ENCODE results near the gene AFF2. TPM values are rescaled to one million over a fixed set of nuclear protein-coding genes. Genes with fewer than 3 reads are reported as not detected.

The AFF2 gene
- total RNA-seq, 4 donors from 2014 or later, result 0.09 to 2.5 (median 0.65) TPM

- no peaks in the 10 kb centered on the region for H3K4me1 ChIP-seq
- H3K4me3 ChIP-seq, result no peak overlapping the region
- intact Hi-C loops (cut with DNase I), result no loop called here
- peaks cover 0 to 17% (median 10%) of the 10 kb centered on the region in 3 donors for H3K9me3 ChIP-seq
- H3K27ac ChIP-seq, result no peak overlapping the region
- 32 to 50% methylated on average over 1 to 2 of the region's 2 CpGs for WGBS, 2 donors
- no peaks in the 10 kb centered on the region for H3K36me3 ChIP-seq
- DNase-seq, result no peak
- H3K27me3 ChIP-seq, result no peaks in the 10 kb centered on the region
- no peak for TF ChIP-seq CTCF (IDR thresholded peaks at IDR 0.05)
- TF ChIP-seq POLR2A (IDR thresholded peaks at IDR 0.05), result no peak
Observed at GRCh38 chrX:148672517-148672916, 172.1 kb downstream of the AFF2 start.

GRCh38 chrX:148681605-148682004, 181.2 kb downstream of the AFF2 start:
- intact Hi-C loops (cut with DNase I), result no loop called here

GRCh38 chrX:148682206-148682605, 181.8 kb downstream of the AFF2 start:
- Histone ChIP-seq H3K27ac (no peak overlapping the region), H3K9me3 (no peaks in the 10 kb centered on the region), H3K4me1 (no peaks in the 10 kb centered on the region), H3K36me3 (no peaks in the 10 kb centered on the region), H3K4me3 (no peak overlapping the region), H3K27me3 (no peaks in the 10 kb centered on the region)
- 86 to 96% methylated on average over 4 of the region's 4 CpGs for WGBS, 2 donors
- intact Hi-C loops (cut with DNase I), result no loop called here
- TF ChIP-seq CTCF (IDR thresholded peaks at IDR 0.05), result no peak
- TF ChIP-seq POLR2A (IDR thresholded peaks at IDR 0.05), result no peak
- DNase-seq, result no peak

More at GRCh38 chrX:148681605-148682004, 181.2 kb downstream of the AFF2 start:
- 77 to 88% methylated on average over 1 of the region's 1 CpG for WGBS, 2 donors
- TF ChIP-seq CTCF (IDR thresholded peaks at IDR 0.05) (no peak), POLR2A (IDR thresholded peaks at IDR 0.05) (no peak)
- Histone ChIP-seq H3K9me3 (no peaks in the 10 kb centered on the region), H3K27ac (no peak overlapping the region), H3K36me3 (no peaks in the 10 kb centered on the region), H3K27me3 (no peaks in the 10 kb centered on the region), H3K4me1 (no peaks in the 10 kb centered on the region), H3K4me3 (no peak overlapping the region)
- DNase-seq, result no peak

- DNase-seq, result no peak
- intact Hi-C loops (cut with DNase I), result no loop called here
- WGBS, 2 donors, result 27 to 52% methylated on average over 2 of the region's 2 CpGs
Observed at GRCh38 chrX:148691456-148691855, 191.0 kb downstream of the AFF2 start.

GRCh38 chrX:148695255-148695654, 194.8 kb downstream of the AFF2 start:
- no peaks in the 10 kb centered on the region for H3K4me1 ChIP-seq
- H3K36me3 ChIP-seq, result no peaks in the 10 kb centered on the region
- H3K27me3 ChIP-seq, result no peaks in the 10 kb centered on the region
- no peak for DNase-seq
- H3K9me3 ChIP-seq, result no peaks in the 10 kb centered on the region
- 54 to 56% methylated on average over 3 of the region's 3 CpGs for WGBS, 2 donors
- H3K27ac ChIP-seq, result no peak overlapping the region
- intact Hi-C loops (cut with DNase I), result no loop called here
- TF ChIP-seq POLR2A (IDR thresholded peaks at IDR 0.05) (no peak), CTCF (IDR thresholded peaks at IDR 0.05) (no peak)
- no peak overlapping the region for H3K4me3 ChIP-seq

More at GRCh38 chrX:148691456-148691855, 191.0 kb downstream of the AFF2 start:
- H3K36me3 ChIP-seq, result no peaks in the 10 kb centered on the region
- H3K4me3 ChIP-seq, result no peak overlapping the region
- no peaks in the 10 kb centered on the region for H3K9me3 ChIP-seq
- no peaks in the 10 kb centered on the region for H3K27me3 ChIP-seq
- H3K4me1 ChIP-seq, result no peaks in the 10 kb centered on the region
- H3K27ac ChIP-seq, result no peak overlapping the region
- TF ChIP-seq POLR2A (IDR thresholded peaks at IDR 0.05) (no peak), CTCF (IDR thresholded peaks at IDR 0.05) (no peak)

Measured in esophagus squamous epithelium (tissue), 5 donors.